Effector memory CD8-positive, alpha-beta T cell (primary cell): Measurements from ENCODE around the gene RIOX2.
"Not testable (repeated sequence)": the region's sequence is repeated elsewhere in the genome, so short reads cannot be mapped to it uniquely, and the experiment has no call there.

ENCODE experiments used
- ATAC-seq: fragments of 150-1000 bp; cut with Tn5 transposase; replicated peaks from 2 replicates; pipeline ENCODE4 v1.10.0; 2021; ENCODE audit warnings: mild to moderate bottlenecking, moderate library complexity
- DNase-seq, 3 experiments: peaks; one replicate each; pipeline ENCODE4 v3.0.0; 2021
- H3K27ac Mint-ChIP-seq, 2 donors: one replicate each; pipeline ENCODE4 v1.8.0; 2022; ENCODE audit warnings: mild to moderate bottlenecking in 2 of 2, mixed read lengths in 2 of 2, moderate library complexity in 2 of 2
- H3K27me3 Mint-ChIP-seq, 2 donors: one replicate each; pipeline ENCODE4 v1.8.0; 2022; ENCODE audit warnings: mixed read lengths in 2 of 2
- H3K36me3 Mint-ChIP-seq: one replicate; pipeline ENCODE4 v1.8.0; 2022; ENCODE audit warnings: mild to moderate bottlenecking, moderate library complexity, mixed read lengths; ENCODE audit not compliant: insufficient read depth
- H3K4me1 Mint-ChIP-seq, 2 donors: one replicate each; pipeline ENCODE4 v1.8.0; 2022; ENCODE audit warnings: low read depth in 2 of 2, mixed read lengths in 2 of 2
- H3K4me3 Mint-ChIP-seq, 2 donors: one replicate each; pipeline ENCODE4 v1.8.0; 2022; ENCODE audit warnings: mild to moderate bottlenecking in 2 of 2, mixed read lengths in 2 of 2, moderate library complexity in 2 of 2
- H3K9me3 Mint-ChIP-seq, 2 donors: one replicate each; pipeline ENCODE4 v1.8.0; 2022; ENCODE audit warnings: mixed read lengths in 2 of 2

Gene RIOX2

DNA sequence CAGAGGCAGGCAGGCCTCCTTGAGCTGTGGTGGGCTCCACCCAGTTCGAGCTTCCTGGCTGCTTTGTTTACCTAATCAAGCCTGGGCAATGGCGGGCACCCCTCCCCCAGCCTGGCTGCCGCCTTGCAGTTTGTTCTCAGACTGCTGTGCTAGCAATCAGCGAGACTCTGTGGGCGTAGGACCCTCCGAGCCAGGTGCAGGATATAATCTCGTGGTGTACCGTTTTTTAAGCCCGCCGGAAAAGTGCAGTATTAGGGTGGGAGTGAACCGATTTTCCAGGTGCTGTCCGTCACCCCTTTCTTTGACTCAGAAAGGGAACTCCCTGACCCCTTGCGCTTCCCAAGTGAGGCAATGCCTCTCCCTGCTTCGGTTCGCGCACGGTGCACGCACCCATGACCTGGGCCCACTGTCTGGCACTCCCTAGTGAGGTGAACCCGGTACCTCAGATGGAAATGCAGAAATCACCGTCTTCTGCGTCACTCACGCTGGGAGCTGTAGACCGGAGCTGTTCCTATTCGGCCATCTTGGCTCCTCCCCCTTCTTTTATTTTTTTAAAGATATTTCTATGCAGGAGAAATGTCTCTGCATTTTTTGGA lies 61.9 kb downstream of the RIOX2 start:
- H3K4me3 Mint-ChIP-seq: peak overlapping the region; percentile 89 to 91
- H3K4me1 Mint-ChIP-seq: peaks cover 20 to 23% of the 10 kb centered on the region in 2 donors
- ATAC-seq: peak; percentile 71
- not testable (repeated sequence) for H3K27me3 Mint-ChIP-seq, H3K9me3 Mint-ChIP-seq, H3K36me3 Mint-ChIP-seq
- peak; percentile 51 to 55 (median 54) for DNase-seq
- peak overlapping the region; percentile 96 to 97 for H3K27ac Mint-ChIP-seq

GRCh38 chr3:97909830-97910229 lies 62.4 kb downstream of the RIOX2 start:
- not testable (repeated sequence) for H3K27me3 Mint-ChIP-seq, H3K9me3 Mint-ChIP-seq, H3K36me3 Mint-ChIP-seq, ATAC-seq
- peak overlapping the region; percentile 89 to 91 for H3K4me3 Mint-ChIP-seq
- H3K27ac Mint-ChIP-seq: peak overlapping the region; percentile 96 to 97
- peak in 1 of 3 experiments; percentile 9 for DNase-seq
- H3K4me1 Mint-ChIP-seq: peaks cover 20 to 23% of the 10 kb centered on the region in 2 donors

- no peak for ATAC-seq
- H3K4me1 Mint-ChIP-seq: no peaks in the 10 kb centered on the region
- peaks cover 0 to 5% of the 10 kb centered on the region in 2 donors for H3K9me3 Mint-ChIP-seq
- DNase-seq: no peak
- H3K36me3 Mint-ChIP-seq: no peaks in the 10 kb centered on the region
- no peak overlapping the region for H3K4me3 Mint-ChIP-seq
- no peak overlapping the region for H3K27ac Mint-ChIP-seq
- no peaks in the 10 kb centered on the region for H3K27me3 Mint-ChIP-seq
These were observed 70.7 kb downstream of the RIOX2 start for GRCh38 chr3:97901313-97902248.

DNA sequence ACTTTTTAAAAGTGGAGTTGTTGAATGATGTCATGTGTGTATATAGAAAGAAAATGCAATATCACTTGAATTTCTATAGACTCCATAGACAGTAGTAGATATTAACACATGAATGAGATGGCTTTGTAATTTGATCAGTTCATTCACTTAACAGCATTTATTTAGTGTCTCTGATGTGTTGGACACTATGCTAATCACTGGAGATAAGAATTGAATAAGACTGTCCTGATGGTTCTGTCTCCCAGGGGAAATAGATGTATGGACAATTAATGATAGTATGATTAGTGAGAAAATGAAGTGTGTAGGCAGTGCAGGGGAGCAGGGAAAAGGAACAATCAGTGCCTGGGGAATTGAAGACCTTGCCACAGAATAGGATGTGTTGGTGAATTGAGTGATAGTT lies 72.9 kb downstream of the RIOX2 start:
- ATAC-seq (no peak), DNase-seq (no peak)
- H3K4me1 Mint-ChIP-seq: no peaks in the 10 kb centered on the region
- H3K9me3 Mint-ChIP-seq: peaks cover 0 to 5% of the 10 kb centered on the region in 2 donors
- no peak overlapping the region for H3K4me3 Mint-ChIP-seq
- no peaks in the 10 kb centered on the region for H3K36me3 Mint-ChIP-seq
- no peak overlapping the region for H3K27ac Mint-ChIP-seq
- H3K27me3 Mint-ChIP-seq: no peaks in the 10 kb centered on the region

DNA sequence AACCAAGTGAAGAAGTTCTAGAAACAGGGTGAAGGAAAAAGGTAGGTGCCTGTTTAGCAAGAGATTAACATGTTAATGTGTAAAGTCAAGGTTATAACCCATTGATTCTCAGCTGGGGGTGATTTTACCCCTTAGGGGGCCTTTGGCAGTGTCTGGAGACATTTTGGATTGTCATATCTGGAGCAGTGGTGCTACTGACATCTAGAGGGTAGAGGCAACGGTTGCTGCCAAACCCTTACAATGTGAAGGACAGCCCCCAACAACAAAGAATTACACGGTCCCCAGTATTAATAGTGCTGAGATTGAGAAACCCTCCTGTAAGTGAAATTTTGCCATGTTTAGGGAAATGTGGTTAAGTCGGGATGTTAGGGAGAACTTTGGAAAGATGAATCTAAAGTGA lies 75.7 kb downstream of the RIOX2 start:
- Mint-ChIP-seq H3K36me3 (no peaks in the 10 kb centered on the region), H3K4me1 (no peaks in the 10 kb centered on the region), H3K27ac (no peak overlapping the region), H3K4me3 (no peak overlapping the region), H3K27me3 (no peaks in the 10 kb centered on the region), H3K9me3 (no peaks in the 10 kb centered on the region)
- no peak for ATAC-seq
- DNase-seq: no peak

GRCh38 chr3:97896129-97896528 lies 76.1 kb downstream of the RIOX2 start:
- Mint-ChIP-seq H3K4me3 (no peak overlapping the region), H3K4me1 (no peaks in the 10 kb centered on the region), H3K36me3 (no peaks in the 10 kb centered on the region), H3K27ac (no peak overlapping the region), H3K27me3 (no peaks in the 10 kb centered on the region), H3K9me3 (no peaks in the 10 kb centered on the region)
- DNase-seq: no peak
- ATAC-seq: no peak

DNA sequence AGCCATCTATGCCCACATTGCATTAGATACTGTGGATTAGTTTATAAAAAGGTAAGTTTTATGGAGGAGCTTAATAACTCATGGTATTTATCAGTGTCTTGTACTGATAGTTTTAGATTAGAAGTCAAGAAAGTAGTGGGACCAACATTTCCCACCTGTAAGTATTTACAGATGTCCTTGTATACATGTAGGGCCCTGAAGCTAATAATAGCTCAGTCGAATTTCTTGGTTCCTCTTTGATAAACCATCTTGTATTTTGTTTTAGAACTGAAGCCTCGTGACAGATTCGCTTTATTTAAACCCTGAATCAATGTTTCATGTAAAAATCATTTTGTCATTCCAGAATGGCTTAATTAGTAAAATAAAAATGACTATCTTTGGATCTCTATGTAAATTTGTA lies 77.0 kb downstream of the RIOX2 start:
- H3K9me3 Mint-ChIP-seq: no peaks in the 10 kb centered on the region
- H3K27ac Mint-ChIP-seq: no peak overlapping the region
- ATAC-seq: no peak
- H3K27me3 Mint-ChIP-seq: no peaks in the 10 kb centered on the region
- H3K4me1 Mint-ChIP-seq: no peaks in the 10 kb centered on the region
- H3K4me3 Mint-ChIP-seq: no peak overlapping the region
- H3K36me3 Mint-ChIP-seq: no peaks in the 10 kb centered on the region
- DNase-seq: no peak

DNA sequence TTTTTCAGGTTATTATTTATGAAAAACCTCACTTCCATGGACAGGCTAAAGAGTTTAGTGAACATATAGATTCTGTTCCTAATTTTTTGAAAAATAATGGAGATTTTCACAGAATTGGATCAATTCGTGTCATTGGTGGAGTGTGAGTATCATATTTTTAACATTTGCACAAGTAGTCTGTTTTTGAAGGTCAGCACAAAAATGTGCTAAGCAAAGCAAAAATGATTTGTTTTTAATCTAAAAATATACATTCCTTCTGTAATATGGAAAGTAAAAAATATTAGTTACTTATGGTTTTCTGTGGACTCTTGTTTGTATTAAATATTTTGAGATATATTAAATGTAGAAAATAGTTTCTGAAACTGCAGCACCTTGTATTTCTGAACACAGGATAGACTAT lies 79.4 kb downstream of the RIOX2 start:
- ATAC-seq: no peak
- no peaks in the 10 kb centered on the region for H3K4me1 Mint-ChIP-seq
- no peaks in the 10 kb centered on the region for H3K36me3 Mint-ChIP-seq
- H3K9me3 Mint-ChIP-seq: no peaks in the 10 kb centered on the region
- no peak overlapping the region for H3K27ac Mint-ChIP-seq
- DNase-seq: no peak
- no peaks in the 10 kb centered on the region for H3K27me3 Mint-ChIP-seq
- H3K4me3 Mint-ChIP-seq: no peak overlapping the region
